HG02938 (cell line): ENCODE measurements around the gene RNASEH1.

Experiments used
- ATAC-seq: cut with Tn5 transposase; IDR thresholded peaks from one replicate; pipeline ENCODE4 v1.9.1; 2021; ENCODE audit warnings: mild to moderate bottlenecking, moderate library complexity; ENCODE audit not compliant: unreplicated experiment

Gene RNASEH1

GRCh38 chr2:3558205-3559014 lies at the start of gene RNASEH1:
RNASEH1 (minus strand) TSS chr2:3558333; CDS start chr2:3558260, 73 bp downstream.
- ATAC-seq, result peak; percentile 94

- no peak for ATAC-seq
These were observed 48.5 kb upstream of the RNASEH1 start for GRCh38 chr2:3606370-3607201.

- ATAC-seq, result no peak
These were observed 47.9 kb upstream of the RNASEH1 start for GRCh38 chr2:3606028-3606369.

- no peak for ATAC-seq
These were observed 47.1 kb upstream of the RNASEH1 start for GRCh38 chr2:3604991-3605961.

GRCh38 chr2:3604207-3604877 lies 46.2 kb upstream of the RNASEH1 start:
- no peak for ATAC-seq

- no peak for ATAC-seq
These were observed 45.5 kb upstream of the RNASEH1 start for GRCh38 chr2:3603536-3604206.

GRCh38 chr2:3602553-3603339 lies 44.6 kb upstream of the RNASEH1 start:
- ATAC-seq, result no peak

- no peak for ATAC-seq
These were observed 43.6 kb upstream of the RNASEH1 start for GRCh38 chr2:3601561-3602271.

- no peak for ATAC-seq
These were observed 42.2 kb upstream of the RNASEH1 start for GRCh38 chr2:3600256-3600855.

GRCh38 chr2:3598912-3599854 lies 41.0 kb upstream of the RNASEH1 start:
- no peak for ATAC-seq

- no peak for ATAC-seq
These were observed 40.2 kb upstream of the RNASEH1 start for GRCh38 chr2:3598197-3598910.

- ATAC-seq, result no peak
These were observed 39.4 kb upstream of the RNASEH1 start for GRCh38 chr2:3597567-3597966.

- ATAC-seq, result no peak
These were observed 38.8 kb upstream of the RNASEH1 start for GRCh38 chr2:3596901-3597417.

GRCh38 chr2:3595985-3596384 lies 37.9 kb upstream of the RNASEH1 start:
- ATAC-seq, result peak; percentile 76

- no peak for ATAC-seq
These were observed 37.3 kb upstream of the RNASEH1 start for GRCh38 chr2:3595404-3595803.
